A673 (cell line): Measurements from ENCODE around the gene LRBA. TPM values are rescaled to one million over a fixed set of nuclear protein-coding genes. Genes with fewer than 3 reads are reported as not detected.

Source experiments
- BruUV-seq: library from RNA; stranded (reverse); fragments of 400-500 nt; replicated peaks from 2 replicates; lab custom pipeline; 2021; lab: Mats Ljungman, UMichigan
- CTCF ChIA-PET: fragments of 300-600 bp; sonication (Branson Sonifier 250); formaldehyde crosslinking; loops from one replicate; lab custom pipeline; 2022; ENCODE audit warnings: antibody characterized with exemption; lab: Charles Lee
- POLR2A ChIA-PET: fragments of 300-600 bp; sonication (Branson Sonifier 250); formaldehyde crosslinking; loops from one replicate; lab custom pipeline; 2022; ENCODE audit warnings: antibody characterized with exemption; ENCODE audit not compliant: low non-redundant PET; lab: Charles Lee
- DNase-seq: peaks from one replicate; pipeline ENCODE4 v3.0.0-alpha.2; 2015; ENCODE audit warnings: low spot score
- H3K27ac ChIP-seq: fragments of 200-600 bp; sonication (generic); 2 replicates; pipeline ENCODE4 v1.5.1; 2016; ENCODE audit warnings: mixed run types, low read depth, mild to moderate bottlenecking, mixed read lengths, antibody characterized with exemption, low read length; ENCODE audit not compliant: poor library complexity, severe bottlenecking
- H3K27me3 ChIP-seq: fragments of 200-600 bp; sonication (generic); replicated peaks from 2 replicates; pipeline ENCODE4 v1.6.1; 2017; ENCODE audit warnings: mixed run types, low read depth, mild to moderate bottlenecking, mixed read lengths, antibody characterized with exemption, low read length; ENCODE audit not compliant: insufficient read depth, poor library complexity
- H3K36me3 ChIP-seq: fragments of 200-600 bp; sonication (generic); 2 replicates; pipeline ENCODE4 v1.6.1; 2016; ENCODE audit warnings: mixed run types, mild to moderate bottlenecking, mixed read lengths, antibody characterized with exemption, low read length; ENCODE audit not compliant: insufficient read depth, poor library complexity, severe bottlenecking
- H3K4me1 ChIP-seq: fragments of 200-600 bp; sonication (generic); 2 replicates; pipeline ENCODE4 v1.6.1; 2017; ENCODE audit warnings: mixed run types, mild to moderate bottlenecking, mixed read lengths, antibody characterized with exemption, low read length; ENCODE audit not compliant: insufficient read depth, poor library complexity, severe bottlenecking
- H3K4me3 ChIP-seq: fragments of 200-600 bp; sonication (generic); 2 replicates; pipeline ENCODE4 v1.5.1; 2016; ENCODE audit warnings: low read depth, mixed run types, mild to moderate bottlenecking, mixed read lengths, low read length; ENCODE audit not compliant: poor library complexity, severe bottlenecking
- H3K9me3 ChIP-seq: fragments of 200-600 bp; sonication (generic); 2 replicates; pipeline ENCODE4 v1.6.1; 2016; ENCODE audit warnings: mixed run types, low read depth, mild to moderate bottlenecking, mixed read lengths, antibody characterized with exemption, low read length; ENCODE audit not compliant: poor library complexity, severe bottlenecking
- EZH2 ChIP-seq: fragments of 200-600 bp; sonication (generic); IDR thresholded peaks from 2 replicates; pipeline ENCODE4 v1.6.1; 2017; ENCODE audit warnings: borderline replicate concordance, low read depth, mild to moderate bottlenecking, mixed read lengths, antibody characterized with exemption, low read length; ENCODE audit not compliant: poor library complexity, severe bottlenecking
- intact Hi-C: fragments of 100-400 bp; cut with micrococcal nuclease; formaldehyde crosslinking; loops from one replicate; pipeline ENCODE4 v1.10.0; 2022; ENCODE audit not compliant: unreplicated experiment
- total RNA-seq: library from RNA; stranded (reverse); gene quantifications from 2 replicates; pipeline ENCODE4 v1.2.3, GENCODE V29; 2021
- TF ChIP-seq, protein P1 (sequence below): fragments of 300-800, 200-600 bp; sonication (generic); conservative IDR thresholded peaks from 2 replicates; pipeline ENCODE4 v1.5.1; 2017; ENCODE audit warnings: low read depth, mild to moderate bottlenecking, antibody characterized with exemption, low read length, moderate library complexity, mixed read lengths

LRBA gene
- total RNA-seq, 1 experiment from 2014 or later: 35.7 TPM

GRCh38 chr4:150423074-150423473 lies 592.0 kb downstream of the LRBA start:
- no peak overlapping the region for H3K4me3 ChIP-seq
- DNase-seq: no peak
- H3K27me3 ChIP-seq: no peaks in the 10 kb centered on the region
- no peak overlapping the region for H3K27ac ChIP-seq
- CTCF ChIA-PET: no interaction called here
- no TSS peak for BruUV-seq
- TF ChIP-seq EZH2: no peak
- TF ChIP-seq, protein P1, sequence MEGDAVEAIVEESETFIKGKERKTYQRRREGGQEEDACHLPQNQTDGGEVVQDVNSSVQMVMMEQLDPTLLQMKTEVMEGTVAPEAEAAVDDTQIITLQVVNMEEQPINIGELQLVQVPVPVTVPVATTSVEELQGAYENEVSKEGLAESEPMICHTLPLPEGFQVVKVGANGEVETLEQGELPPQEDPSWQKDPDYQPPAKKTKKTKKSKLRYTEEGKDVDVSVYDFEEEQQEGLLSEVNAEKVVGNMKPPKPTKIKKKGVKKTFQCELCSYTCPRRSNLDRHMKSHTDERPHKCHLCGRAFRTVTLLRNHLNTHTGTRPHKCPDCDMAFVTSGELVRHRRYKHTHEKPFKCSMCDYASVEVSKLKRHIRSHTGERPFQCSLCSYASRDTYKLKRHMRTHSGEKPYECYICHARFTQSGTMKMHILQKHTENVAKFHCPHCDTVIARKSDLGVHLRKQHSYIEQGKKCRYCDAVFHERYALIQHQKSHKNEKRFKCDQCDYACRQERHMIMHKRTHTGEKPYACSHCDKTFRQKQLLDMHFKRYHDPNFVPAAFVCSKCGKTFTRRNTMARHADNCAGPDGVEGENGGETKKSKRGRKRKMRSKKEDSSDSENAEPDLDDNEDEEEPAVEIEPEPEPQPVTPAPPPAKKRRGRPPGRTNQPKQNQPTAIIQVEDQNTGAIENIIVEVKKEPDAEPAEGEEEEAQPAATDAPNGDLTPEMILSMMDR: no peak
- no peaks in the 10 kb centered on the region for H3K4me1 ChIP-seq
- intact Hi-C loops: no loop called here
- no peaks in the 10 kb centered on the region for H3K36me3 ChIP-seq
- POLR2A ChIA-PET: no interaction called here
- H3K9me3 ChIP-seq: no peaks in the 10 kb centered on the region

GRCh38 chr4:150421612-150422011 lies 593.5 kb downstream of the LRBA start:
- no peaks in the 10 kb centered on the region for H3K9me3 ChIP-seq
- CTCF ChIA-PET: no interaction called here
- POLR2A ChIA-PET: no interaction called here
- intact Hi-C loops: no loop called here
- H3K36me3 ChIP-seq: no peaks in the 10 kb centered on the region
- no peaks in the 10 kb centered on the region for H3K27me3 ChIP-seq
- TF ChIP-seq, protein P1: no peak
- no peak for TF ChIP-seq EZH2
- no peak overlapping the region for H3K4me3 ChIP-seq
- H3K27ac ChIP-seq: no peak overlapping the region
- no TSS peak for BruUV-seq
- no peak for DNase-seq
- H3K4me1 ChIP-seq: no peaks in the 10 kb centered on the region

- DNase-seq: no peak
- Histone ChIP-seq H3K36me3 (no peaks in the 10 kb centered on the region), H3K27me3 (no peaks in the 10 kb centered on the region), H3K27ac (no peak overlapping the region), H3K4me3 (no peak overlapping the region), H3K9me3 (no peaks in the 10 kb centered on the region), H3K4me1 (no peaks in the 10 kb centered on the region)
- BruUV-seq: no TSS peak
- CTCF ChIA-PET: no interaction called here
- intact Hi-C loops: no loop called here
- POLR2A ChIA-PET: no interaction called here
- no peak for TF ChIP-seq EZH2
- TF ChIP-seq, protein P1: no peak
Observed at GRCh38 chr4:150419939-150420338, 595.1 kb downstream of the LRBA start.
